IPS DF 4.7 (cell line): Measurements from ENCODE around the gene NCAN.
"Not testable (repeated sequence)": the region's sequence is repeated elsewhere in the genome, so short reads cannot be mapped to it uniquely, and the experiment has no call there.

Source experiments
- DNase-seq: peaks from one replicate; pipeline ENCODE4 v3.0.0-alpha.2; 2013; ENCODE audit warnings: low spot score; ENCODE audit errors: extremely low read depth

NCAN gene

GRCh38 chr19:19211499-19212420 is at the start of gene NCAN:
TSS of gene NCAN (plus strand) at chr19:19211958. CDS start at chr19:19216954, 4,996 bp downstream.
- no peak for DNase-seq

DNA sequence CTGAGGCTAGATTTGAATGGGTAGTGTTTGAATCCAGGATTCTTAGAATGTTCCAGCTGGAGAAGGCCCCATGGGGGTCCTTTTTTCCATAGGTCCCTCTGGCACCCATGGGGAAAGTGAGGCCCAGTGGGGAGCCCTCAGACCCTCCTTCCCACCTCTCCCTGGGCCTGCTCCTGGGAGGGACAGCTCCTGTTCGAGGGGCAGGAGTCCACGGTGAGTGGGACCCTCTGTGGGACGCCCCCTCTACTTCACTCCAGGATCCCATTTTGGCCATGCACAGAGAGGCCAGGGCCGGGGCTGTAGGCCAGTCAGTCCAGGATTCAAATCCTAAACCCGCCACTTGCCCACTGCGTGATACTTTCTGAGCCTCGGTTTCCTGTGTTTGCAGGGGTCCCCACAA is 49.3 kb upstream of the NCAN start:
- no peak for DNase-seq

DNA sequence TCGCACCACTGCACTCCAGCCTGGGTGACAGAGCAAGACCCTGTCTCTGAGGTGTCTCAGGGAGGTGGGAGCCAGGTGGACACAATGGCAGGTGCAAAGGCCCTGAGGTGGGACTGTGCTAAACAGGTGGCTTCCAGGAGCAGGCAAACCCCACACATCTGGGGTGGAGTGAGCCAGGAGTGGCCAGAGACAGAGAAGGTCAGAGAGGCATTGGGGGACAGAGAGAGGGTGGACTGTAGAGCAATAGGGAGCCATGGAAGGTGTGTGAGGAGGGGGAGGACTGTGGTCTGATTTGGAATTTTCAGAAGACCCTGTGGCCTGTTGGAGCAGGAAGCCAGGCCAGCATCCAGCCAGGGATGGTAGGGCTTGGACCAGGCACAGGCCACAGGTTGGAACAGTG is 46.4 kb upstream of the NCAN start:
- DNase-seq: no peak

- DNase-seq: no peak
Measured at GRCh38 chr19:19167612-19168011, 44.1 kb upstream of the NCAN start.

GRCh38 chr19:19169236-19170052 is 42.3 kb upstream of the NCAN start:
- DNase-seq: no peak

DNA sequence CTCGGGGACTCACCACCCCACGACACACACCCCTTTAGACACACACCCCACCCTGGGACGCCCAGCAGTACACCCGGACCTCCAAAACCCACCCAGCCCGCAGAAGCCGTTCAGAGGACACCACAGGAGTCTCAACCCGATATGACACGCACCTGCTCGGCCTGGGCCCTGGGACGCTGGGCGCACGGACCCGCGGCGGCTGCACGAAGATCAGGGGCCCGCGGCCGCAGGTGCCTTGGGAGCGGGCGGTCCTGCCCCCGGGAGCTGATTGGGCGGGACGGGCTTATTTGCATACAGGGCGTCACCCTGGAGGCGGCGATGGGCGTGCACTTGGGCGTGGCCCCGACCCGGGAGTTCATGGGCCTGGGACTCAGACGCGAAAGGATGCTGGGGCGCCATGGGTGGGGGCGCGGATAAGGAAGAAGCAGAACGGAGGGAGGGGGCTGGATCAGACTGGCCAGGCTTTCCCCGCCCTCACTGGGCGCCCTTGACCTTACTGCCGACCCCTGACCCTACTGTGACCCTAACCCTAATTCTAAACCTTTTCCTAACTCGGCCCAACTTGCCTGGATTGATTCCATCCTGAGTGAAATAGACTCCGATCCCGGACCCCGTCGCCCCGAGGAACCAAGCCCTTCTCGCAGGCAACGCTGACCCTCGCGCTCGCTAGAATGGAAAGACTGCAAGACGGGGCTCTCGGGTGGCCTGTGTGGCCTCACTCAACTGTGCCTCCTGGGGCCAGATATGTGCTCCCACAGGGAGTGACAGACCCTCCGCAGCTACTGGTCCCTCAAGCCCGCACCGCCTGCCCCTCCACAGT is 41.5 kb upstream of the NCAN start, which contains the start of gene MEF2B:
TSS of gene MEF2B (minus strand) at position 211 of the 820 bp plus-strand sequence. CDS start 19,528 bp downstream, outside the sequence.
- DNase-seq: no peak

- DNase-seq: no peak
Measured at GRCh38 chr19:19170873-19171672, 40.7 kb upstream of the NCAN start.

DNA sequence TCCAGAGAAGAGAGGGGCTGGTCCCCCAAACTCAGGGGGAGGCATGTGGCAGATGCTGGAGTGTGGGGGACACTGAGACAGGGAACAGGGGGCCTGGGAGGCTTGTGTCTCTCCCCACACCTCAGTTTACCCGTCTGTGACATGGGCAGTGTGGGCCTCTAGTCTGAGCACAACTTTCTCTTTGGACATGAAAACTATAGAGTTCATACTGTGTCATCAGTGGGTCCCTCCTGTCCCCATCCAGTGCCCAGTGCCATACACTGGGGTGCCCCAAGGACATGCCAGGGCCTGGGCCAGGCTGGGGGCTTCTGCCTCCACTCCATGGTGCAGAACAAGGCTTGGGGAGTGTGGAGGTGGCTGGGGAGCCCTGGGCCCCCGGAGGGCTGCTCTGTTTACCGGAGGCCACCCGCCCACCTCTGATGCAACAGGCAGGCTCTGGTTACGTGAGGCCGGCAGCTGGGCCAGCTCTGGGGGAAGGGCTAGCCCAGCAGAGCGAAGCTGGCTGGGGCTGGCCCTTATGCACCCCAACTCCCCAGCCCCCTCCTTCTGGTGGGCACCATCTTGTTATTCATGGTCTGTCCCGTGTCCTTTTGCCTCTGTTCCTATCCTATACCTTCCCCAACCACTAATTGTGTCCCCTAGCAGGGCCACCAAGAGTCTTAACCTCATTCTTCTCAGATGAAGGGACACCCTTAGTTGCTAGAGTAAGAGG is 39.8 kb upstream of the NCAN start:
- no peak for DNase-seq

GRCh38 chr19:19173243-19173642 is 38.5 kb upstream of the NCAN start:
- not testable (repeated sequence) for DNase-seq

GRCh38 chr19:19176950-19177349 is 34.8 kb upstream of the NCAN start:
- no peak for DNase-seq

DNA sequence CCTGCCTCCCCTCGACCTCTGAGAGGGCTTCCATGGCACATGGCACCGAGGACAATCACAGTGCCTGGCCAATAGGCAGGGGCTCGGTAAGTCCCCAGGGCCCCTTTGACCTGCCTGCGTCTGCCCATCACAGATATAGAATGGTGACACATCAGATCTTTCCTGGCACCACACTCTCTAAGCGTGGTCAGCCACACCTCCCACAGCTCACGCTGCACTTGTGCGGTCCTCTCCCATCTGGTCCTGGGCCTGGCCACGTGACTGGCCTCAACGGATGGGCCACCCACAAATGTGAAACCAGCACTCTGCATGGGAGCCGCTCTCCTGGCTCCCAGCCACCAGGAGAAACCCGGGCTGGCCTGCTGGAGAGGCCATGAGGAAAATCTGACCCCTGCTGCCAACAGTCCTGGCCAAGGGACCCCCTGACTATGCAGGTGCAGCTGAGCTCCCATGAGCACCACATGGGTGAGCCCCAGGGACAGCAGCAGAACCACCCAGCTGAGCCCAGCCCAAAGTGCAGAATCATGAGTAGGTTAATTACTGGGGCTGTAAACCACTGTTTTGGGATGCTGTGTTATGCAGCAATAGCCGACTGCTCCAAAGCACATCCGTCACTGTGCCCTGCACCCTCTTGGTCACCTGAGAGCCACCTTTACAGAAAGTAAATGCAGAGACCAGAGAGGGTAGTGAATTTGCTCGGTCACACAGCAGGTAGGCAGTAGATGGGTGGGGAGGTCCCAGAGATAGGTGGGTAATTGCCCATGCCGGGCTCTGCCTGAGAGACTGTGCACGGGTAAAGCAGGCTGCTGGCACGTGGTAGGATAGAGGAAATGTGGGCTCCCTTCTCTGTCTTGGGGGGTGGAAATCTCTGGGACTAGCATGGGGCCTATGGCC is 32.0 kb upstream of the NCAN start:
- no peak for DNase-seq

DNA sequence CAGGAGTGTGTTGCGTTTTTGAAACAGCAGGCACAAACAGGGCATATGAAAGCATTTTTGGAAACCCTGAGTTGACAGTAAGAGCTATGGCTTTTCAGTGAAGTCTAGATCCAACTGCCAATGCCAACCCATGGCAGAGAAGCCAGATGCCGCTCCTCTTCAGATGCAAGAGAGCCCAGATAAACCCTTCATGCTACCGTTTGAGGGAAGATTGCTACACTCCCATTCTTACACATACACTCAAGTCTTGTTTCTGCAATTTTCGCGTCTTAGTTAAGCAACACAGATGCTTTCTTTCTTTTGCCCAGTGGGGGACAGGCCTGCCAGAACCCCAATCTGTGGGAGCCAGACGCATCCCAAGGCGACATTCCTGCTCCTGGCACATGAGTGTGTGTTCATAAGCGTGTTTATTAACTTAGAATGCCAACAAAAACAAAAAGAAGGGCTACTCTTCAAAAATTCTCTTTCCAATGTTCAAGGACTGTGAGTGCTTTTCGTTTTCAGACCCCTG is 30.2 kb upstream of the NCAN start:
- DNase-seq: no peak

DNA sequence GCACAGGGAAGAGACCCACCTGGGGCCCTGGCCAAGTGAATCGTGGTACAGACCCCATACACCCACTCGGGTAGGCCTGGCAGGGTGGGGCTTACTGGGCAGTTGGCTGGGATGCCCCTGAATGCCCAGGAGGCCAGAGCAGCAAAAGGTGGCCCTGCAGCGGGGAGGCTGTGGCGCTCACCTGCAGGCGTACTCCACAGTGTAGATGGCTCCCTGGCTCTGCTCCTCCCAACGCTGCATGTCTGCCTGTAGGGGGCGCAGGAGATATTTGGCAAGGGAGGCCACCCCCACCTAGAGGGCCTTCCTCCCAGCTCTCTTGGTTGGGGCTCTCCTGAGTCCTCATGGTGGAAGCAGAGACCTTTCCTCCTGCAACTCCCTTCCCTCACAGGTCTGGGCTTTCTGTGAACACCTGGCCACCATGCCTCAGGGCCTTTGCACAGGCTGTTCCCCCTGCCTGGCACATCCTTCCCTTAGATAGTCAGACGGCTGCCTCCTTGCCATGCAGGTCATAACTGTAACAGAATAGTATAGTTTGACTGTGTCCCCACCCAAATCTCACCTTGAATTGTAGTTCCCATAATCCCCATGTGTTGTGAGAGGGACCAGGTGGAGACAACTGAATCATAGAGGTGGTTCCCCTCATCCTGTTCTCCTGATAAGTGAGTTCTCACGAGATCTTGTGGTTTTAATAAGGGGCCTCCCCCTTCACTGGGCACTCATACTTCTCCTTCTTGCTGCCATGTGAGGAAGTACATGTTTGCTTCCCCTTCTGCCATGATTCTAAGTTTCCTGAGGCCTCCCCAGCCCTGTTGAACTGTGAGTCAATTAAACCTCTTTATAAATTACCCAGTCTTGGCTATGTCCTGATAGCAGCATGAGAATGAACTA is 25.7 kb upstream of the NCAN start:
- DNase-seq: no peak

- DNase-seq: no peak
Measured at GRCh38 chr19:19186742-19187141, 25.0 kb upstream of the NCAN start.

DNA sequence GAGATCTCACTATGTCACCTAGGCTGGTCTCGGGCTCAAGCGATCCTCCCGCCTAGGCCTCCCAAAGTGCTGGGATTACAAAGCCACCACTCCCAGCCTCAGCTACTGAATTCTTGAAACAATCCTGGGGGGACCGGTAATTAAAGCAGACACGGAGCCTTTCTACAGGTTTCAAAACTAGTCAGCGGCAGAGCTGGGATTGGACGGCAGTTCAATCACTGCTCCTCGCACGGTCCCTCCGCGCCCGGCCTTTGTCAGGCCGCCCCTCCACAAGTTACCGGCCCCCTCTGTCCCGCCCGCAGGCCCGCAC is 20.0 kb upstream of the NCAN start:
- no peak for DNase-seq

GRCh38 chr19:19192078-19192882 is 19.5 kb upstream of the NCAN start, which contains the start of the genes BORCS8 and RFXANK:
TSS of gene BORCS8 (minus strand) at chr19:19192152. CDS start at chr19:19192117, 35 bp downstream.
TSS of gene RFXANK (plus strand) at chr19:19192258. CDS start at chr19:19193947, 1,689 bp downstream.
- peak; percentile 93 for DNase-seq
